Epidermal melanocyte (primary cell): ENCODE measurements around the gene PRSS16.

ENCODE experiments used
- DNase-seq: peaks from one replicate; pipeline ENCODE4 v3.0.0; 2011; ENCODE audit warnings: low spot score; ENCODE audit not compliant: insufficient read length

Gene PRSS16

GRCh38 chr6:27283279-27283678, 35.8 kb downstream of the PRSS16 start:
- no peak for DNase-seq

GRCh38 chr6:27286141-27286540, 38.6 kb downstream of the PRSS16 start:
- DNase-seq: no peak

- DNase-seq: no peak
Measured at GRCh38 chr6:27287751-27288135, 40.2 kb downstream of the PRSS16 start.

- DNase-seq: no peak
Measured at GRCh38 chr6:27288136-27289044, 40.9 kb downstream of the PRSS16 start.

GRCh38 chr6:27290065-27290849, 42.8 kb downstream of the PRSS16 start:
- no peak for DNase-seq

GRCh38 chr6:27290850-27291208, 43.3 kb downstream of the PRSS16 start:
- no peak for DNase-seq

GRCh38 chr6:27293436-27294098, 46.1 kb downstream of the PRSS16 start:
- DNase-seq: no peak

GRCh38 chr6:27294409-27294808, 46.9 kb downstream of the PRSS16 start:
- DNase-seq: no peak

- DNase-seq: no peak
Measured at GRCh38 chr6:27295301-27296079, 48.0 kb downstream of the PRSS16 start.

GRCh38 chr6:27296106-27296783, 48.7 kb downstream of the PRSS16 start:
- no peak for DNase-seq

GRCh38 chr6:27297484-27297856, 50.0 kb downstream of the PRSS16 start:
- no peak for DNase-seq

- no peak for DNase-seq
Measured at GRCh38 chr6:27297857-27298730, 50.6 kb downstream of the PRSS16 start.

- no peak for DNase-seq
Measured at GRCh38 chr6:27303613-27304272, 56.2 kb downstream of the PRSS16 start.
